GM18508 (cell line): ENCODE data around the gene MPC1.
"Not testable (repeated sequence)": the region's sequence is repeated elsewhere in the genome, so short reads cannot be mapped to it uniquely, and the experiment has no call there.

Experiments used
- ATAC-seq: cut with Tn5 transposase; IDR thresholded peaks from one replicate; pipeline ENCODE4 v1.9.1; 2021; ENCODE audit warnings: moderate number of reproducible peaks; ENCODE audit not compliant: insufficient read depth, unreplicated experiment

The MPC1 gene

DNA sequence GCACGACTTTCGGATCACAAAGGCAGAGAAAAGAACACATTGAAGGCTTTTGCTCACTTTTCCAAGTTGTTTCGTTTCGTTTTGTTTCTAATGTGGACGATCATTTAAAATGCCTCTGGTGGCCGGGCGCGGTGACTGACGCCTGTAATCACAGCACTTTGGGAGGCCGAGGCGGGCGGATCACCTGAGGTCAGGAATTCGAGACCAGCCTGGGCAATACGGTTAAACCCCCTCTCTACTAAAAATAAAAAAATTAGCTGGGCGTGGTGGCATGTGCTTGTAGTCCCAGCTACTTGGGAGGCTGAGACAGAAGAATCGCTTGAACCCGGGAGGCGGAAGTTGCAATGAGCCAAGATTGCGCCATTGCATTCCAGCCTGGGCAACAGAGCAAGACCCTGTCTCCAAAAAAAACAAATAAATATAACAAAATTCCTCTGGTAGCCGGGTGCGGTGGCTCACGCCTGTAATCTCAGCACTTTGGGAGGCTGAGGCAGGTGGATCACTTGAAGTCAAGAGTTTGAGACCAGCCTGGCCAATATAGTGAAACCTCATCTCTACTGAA is 1.1 kb upstream of the MPC1 start:
- peak; percentile 2 for ATAC-seq

DNA sequence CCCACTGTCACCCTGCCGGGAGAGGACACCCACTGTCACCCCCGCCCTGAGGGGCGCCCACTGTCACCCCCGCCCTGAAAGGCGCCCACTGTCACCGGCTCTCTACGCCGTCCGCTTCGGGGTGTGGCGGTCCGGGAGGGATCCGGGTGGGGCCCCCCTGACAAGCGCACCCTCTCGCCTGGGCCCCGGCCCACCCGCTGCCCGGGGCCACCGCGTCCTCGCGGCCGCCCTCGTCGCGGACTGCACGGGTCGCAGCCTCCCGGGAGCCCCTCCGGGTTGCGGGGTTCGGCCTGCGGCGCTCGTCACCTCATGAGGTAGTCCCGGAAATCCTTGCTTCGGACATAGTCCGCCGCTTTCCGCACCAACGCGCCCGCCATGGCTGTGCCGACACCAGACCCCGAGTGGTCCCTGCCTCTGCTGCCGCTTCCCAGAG is 224 bp downstream of the MPC1 start:
- no peak for ATAC-seq

DNA sequence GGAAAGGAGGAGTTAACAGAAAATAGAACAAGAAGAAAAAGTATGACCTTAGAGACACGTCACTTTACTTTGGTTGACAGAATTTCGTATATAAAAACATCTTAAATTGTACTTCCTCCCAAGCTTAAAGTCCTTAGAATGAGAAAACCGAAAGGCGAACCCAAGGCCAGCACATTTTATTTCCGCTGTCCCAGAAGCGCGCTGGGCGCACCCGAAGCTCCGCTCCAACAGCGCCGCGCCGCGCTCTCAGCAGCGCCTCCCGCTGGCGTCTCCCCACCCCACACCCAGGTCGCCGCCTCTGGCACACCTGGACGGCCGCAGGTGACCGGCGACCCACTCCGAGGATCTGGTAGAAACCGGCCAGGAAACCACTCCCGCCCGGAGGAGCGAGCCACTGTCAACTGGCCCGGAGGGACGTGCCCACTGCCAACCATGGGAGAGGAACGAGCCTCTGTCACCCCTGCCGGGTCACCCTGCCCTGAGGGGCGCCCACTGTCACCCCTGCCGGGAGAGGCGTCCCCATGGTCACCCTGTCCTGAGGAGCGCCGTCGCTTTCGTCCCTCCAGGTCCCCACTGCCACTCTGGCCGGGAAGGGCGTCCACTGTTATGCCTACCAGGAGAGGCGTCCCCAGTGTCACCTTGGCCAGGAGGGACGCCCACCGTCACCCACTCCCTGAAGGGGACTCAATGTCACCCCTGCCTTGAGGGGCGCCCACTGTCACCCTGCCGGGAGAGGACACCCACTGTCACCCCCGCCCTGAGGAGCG is 824 bp downstream of the MPC1 start:
- peak; percentile 31 for ATAC-seq

DNA sequence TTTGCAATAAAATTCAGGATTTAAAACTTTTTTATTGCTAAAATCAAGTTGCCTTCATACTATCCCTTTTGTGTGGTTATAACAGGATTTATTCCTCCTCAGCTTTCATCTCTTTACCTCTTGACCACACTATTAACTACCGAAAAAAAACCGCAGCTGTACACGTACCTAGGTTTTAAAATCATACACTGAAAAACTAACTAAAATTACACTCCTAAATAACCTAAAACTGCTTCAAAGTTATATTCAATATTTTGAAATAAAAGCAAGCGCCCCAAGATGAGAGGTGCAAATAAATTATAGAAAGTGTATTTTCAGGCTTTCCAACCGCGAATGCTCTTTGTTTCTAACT is 1.4 kb downstream of the MPC1 start:
- no peak for ATAC-seq

DNA sequence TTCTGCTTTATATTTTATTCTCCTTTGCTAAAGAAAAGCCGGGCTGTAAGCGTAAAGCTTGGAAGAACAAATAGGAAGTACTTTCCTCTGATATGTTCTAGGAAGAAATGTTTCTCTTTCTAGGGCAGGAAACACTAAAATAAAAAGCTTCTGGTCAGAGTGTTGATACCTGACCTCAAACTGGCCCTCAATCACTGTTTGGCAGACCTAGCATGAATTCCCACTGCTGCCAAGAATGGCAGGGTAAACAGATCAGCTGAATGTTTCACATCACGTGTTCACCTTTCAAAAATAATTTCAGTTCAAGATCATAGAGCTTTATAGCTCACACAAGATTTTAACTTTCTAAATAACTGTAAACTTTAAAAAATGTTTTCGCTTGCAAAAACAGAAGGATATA is 2.9 kb downstream of the MPC1 start:
- ATAC-seq, result no peak

DNA sequence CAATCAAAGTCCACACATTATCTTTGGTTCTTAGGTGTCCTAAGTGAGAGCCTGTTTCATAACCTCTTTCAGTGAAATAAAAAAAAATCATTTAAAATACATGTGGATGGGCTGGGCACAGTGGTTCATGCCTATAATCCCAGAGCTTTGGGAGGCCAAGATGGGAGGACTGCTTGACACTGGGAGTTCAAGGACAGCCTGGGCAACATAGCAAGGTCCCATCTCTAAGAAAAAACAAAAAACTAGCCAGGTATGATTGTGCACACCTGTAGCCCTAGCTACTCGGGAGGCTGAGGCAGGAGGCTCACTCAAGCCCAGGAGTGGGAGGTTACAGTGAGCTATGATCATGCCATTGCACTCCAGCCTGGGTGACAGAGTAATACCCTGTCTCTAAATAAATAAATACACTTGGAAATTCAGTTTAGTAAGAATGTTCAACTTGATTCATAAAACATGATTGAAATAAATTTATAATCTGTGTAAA is 3.6 kb downstream of the MPC1 start:
- ATAC-seq, result no peak

DNA sequence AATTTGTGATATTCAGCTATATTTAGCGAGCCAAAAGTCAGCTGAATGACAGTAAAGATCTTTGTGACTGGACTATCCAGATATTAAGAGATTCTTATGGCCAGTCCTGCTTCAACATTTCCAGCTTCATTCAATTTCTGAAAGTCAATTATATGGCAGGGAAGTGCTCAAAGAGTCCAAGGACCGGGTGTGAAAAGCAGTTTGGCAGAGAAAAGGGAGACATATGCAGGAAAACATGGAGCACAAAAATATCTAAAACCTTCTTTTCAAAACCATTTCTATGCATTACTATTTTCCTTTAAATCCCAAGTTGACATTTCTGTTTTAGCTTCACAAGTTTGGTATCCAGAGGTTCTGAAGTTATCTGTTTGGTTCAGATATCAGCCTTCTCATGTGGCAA is 5.0 kb downstream of the MPC1 start:
- ATAC-seq, result no peak

DNA sequence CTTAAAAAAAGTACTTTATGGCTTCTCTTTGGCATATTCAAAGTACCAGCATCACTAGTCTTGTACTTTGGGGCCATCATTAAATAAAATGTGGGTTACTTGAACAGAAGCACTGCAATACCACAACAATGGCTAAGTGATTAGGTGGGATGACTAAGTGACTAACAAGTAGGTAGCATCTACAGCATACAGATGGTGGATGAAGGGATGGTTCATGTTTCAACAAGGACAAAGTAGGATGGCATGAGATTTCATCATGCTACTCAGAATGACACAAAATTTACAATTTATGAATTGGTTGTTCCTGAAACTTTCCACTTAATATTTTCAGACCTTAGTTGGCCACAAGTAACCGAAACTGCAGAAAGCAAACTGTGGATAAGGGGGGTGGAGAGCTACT is 7.7 kb downstream of the MPC1 start:
- no peak for ATAC-seq

DNA sequence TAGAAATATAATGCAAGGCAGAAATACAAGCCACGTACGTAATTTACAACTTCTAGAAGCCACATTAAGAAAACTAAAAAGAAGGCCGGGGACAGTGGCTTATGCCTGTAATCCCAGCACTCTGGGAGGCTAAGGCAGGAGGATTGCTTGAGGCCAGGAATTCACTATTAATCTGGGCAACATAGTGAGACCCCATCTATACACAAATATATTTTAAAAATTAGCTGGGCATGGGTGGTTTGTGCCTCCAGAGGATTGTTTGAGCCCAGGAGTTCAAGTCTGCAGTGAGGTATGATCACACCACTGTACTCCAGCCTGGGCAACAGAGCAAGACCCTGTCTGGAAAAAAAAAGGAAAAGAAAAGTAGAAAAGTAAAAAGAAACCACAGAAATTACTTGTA is 12.3 kb downstream of the MPC1 start:
- no peak for ATAC-seq

DNA sequence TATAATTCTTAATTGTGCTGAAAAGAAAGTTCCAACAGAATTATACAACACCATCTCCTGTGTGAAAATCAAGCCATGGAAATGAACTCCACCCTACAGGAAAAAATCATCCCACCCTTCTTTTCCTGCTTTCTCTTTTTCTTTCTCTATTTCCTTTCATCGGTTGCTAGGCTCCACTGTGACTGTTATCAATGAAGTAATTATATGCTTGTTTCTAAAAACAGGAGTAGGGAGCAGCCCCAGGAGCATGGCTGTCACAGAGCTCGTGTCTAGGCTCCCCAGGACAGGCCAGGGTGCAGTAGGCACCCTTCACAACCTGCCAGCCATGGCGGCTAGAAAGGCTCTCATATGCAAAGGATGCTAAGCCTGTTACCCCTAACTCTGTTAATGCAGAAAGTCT is 13.0 kb downstream of the MPC1 start:
- no peak for ATAC-seq

DNA sequence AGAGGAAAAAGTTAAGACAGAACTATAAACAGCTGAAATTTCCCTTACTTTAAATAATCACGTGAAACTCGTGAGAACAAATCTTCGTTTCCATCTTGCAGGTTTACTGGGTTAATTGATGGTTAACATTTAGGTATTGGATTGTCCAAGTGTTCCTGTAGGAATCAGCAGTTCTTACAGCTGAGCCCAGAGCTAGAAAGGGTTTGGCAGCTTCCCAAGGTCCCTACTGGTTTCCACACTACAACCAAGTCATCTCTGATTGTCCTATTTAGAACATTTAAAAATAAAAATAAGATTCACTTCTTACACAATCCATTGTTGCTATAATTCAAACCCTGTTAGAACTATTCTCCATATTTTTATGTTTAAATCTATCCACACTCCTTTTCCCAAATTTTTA is 15.8 kb downstream of the MPC1 start:
- no peak for ATAC-seq

DNA sequence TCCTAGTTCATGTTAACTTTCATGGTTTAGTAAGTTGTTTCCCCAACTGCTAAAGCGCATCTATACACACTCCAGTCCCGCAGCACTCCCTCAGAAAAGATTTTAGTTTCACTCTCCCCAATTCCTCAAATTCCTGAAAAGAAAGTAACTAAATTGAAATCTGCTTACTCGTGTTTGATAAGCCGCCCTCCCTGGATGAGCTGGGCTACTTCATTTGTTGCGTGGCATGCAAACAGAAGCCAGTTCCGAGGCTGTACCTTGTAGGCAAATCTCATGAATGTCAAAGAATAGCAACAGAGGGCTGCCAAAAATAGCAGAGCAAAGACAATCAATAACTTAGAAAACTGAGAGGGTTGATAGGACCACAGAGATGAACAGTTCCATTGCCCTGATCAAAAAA is 16.9 kb downstream of the MPC1 start:
- ATAC-seq, result no peak

DNA sequence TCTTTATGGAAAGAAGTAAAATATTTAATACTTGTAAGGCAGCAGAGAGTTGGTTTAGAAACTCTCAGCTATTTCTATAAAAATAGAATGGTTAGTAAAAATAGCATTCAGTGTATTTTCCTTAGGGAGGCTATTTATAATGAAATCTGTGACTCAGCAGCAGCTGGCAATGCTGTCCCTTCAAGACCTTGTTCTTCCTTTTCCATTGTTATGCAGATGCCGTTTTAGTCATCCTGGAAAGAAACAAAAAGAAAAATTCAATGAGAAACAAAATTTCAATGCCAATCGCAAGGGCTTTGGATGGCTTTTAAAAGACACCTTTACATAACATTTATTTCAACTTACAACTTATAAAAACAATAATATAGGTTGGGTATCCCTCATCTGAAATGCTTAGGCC is 17.5 kb downstream of the MPC1 start:
- ATAC-seq, result no peak

DNA sequence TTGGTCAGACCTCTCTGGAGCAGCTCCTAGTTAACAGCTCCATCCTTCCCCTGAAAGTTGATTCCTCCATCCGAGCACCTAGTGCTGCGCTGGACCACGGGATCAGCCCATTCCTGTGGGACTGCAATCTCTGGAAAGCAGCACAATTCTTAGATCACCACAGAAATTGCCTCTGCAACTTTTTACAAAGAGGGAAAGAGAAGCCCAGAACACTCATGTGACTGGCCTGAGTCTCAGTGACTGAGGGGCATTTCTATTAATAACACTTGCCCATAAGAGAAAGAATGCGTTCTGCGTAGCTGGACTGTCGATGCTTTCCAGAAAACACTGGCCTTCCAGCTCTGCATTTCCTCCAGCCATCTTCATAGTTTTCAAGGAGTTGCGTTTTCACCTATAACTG is 18.3 kb downstream of the MPC1 start:
- no peak for ATAC-seq

DNA sequence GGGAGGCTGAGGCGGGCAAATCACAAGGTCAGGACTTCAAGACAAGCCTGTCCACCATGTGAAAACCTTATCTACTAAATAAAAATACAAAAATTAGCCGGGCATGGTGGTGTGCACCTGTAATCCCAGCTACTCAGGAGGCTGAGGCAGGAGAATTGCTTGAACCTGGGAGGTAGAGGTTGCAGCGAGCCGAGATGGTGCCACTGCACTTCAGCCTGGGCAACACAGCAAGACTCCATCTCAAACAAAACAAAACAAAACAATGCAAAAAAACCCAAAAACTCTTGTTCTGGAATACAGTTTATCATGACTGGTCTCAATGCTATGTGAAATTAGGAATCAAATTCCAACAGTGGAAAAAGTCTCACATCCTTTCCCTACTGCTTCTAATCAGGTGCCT is 20.3 kb downstream of the MPC1 start:
- ATAC-seq, result not testable (repeated sequence)

DNA sequence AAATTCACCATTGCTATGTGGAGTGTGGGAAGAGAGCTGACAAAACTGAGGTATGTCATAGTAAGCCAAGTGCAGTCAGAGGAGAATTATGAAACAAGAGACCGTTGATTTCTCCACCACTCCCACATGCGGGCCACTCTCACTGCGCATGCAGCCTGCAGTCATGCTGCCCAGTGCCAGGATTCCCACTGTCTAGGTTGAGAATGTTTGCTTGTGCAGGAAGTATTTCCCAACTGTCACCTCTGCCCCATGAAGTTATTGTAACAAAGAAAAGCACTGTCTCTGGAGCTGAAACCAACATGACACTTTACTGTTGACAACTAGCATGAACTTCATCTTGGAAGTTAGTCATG is 21.7 kb downstream of the MPC1 start:
- no peak for ATAC-seq

DNA sequence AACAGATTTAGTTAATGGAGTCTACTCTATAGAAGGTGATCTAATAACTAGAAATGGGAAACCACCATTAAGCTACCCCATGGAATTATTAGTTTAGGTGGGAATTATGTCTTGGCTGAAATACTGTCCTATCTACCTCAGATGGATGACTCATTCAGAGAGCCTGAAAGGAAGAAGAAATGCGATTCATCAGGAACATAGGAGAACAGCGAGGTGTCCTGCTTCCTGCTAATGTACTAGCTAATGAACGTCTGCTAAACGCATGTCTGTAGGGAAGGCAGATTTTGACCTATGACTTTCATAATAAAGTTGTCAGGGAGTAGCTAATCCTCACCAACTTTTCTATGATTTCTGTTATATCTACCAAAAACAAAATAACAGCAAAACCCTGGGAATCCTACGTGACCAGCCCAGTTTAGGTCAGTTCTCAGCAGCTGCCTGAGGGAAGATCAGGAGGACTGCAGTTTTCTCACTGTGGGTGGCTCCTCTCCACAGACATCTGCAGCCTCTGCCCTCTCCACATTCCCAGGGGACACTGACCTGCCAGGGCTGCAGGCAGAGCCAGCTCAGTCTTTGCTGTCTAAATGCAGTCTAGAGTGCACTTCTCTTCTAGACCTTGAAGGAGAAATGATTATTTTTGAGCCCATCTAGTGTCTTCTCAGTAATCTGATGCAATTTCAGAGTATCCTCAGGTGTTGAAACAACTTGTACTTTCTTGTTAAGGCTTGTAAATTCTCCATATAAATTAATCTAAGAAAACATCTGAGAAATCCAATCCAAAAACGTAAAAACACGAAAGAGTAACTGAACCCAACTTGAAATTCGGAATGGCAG is 22.3 kb downstream of the MPC1 start:
- ATAC-seq, result no peak

DNA sequence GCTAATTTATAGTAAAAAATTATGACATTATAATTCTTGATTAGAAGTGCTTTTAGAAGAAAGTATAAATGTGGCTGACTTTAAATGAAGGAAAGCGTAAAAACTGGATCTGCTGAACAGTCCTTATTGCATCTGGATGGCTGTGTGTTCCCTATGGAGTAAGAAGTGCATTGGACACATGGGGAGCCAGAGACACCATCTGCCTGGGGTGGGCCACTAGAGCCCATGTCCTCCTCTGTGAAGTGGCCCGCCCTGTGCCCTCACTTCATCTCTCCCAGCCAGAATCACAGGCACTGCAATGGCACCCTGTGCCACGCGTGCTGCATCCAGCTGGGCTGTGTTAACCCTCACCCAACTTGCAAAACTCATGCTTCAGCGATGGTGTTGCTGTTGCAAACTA is 27.2 kb downstream of the MPC1 start:
- ATAC-seq, result no peak

DNA sequence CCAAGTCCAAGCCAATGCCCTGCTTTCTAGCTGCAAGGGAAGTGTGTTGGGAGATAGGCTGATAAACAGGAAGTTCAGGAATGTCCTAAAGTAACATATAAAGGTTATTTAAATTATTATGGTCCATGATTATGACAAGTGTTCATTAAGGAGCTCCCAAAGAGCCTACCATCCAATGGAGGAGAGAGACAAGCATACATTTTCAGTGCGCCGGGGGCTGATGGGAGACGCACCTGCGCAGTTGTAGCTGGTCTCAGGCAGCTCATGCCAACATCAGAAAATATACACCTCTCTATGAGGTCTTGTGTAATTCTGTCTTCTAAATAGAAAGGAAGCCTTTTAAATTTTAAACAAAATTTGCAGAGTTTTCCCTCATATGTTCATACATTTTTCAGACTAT is 27.8 kb downstream of the MPC1 start:
- ATAC-seq, result no peak

DNA sequence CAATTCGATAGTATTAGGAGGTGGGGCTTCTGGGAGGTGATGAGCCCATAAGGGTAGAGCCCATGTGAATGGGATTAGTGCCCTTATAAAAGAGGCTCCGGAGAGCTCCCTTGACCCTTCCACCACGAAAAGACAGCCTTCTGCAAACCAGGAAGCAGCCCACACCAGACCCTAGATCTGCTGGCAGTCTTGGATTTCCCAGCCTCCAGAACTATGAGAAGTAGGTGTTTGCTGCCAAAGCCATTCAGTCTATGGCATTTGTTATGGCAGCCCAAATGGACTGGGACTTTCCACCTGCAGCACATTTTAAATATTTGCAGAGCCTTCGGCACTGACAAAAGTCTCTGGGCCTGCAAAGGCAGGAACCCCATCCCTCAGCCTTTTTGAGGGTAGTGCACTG is 28.6 kb downstream of the MPC1 start:
- no peak for ATAC-seq

DNA sequence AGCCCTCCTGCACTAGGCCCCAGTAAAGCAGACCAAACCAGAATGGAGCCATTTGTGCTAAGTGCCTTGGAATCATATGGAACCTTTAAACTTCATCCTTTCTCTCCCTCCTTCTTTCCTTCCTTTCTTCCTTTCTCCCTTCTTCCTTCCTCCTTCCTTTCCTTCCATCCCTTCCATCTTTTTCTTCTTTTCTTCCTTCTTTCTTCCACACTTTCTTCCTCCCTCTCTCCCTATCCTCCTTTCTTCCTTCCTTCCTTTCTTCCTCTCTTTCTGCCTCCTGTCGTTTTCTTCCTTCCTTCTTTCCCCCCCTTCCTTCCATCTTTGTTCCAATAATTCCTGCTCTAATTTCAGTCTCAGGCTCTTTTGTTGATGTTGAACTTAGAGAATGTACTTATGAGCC is 29.2 kb downstream of the MPC1 start:
- ATAC-seq, result no peak

DNA sequence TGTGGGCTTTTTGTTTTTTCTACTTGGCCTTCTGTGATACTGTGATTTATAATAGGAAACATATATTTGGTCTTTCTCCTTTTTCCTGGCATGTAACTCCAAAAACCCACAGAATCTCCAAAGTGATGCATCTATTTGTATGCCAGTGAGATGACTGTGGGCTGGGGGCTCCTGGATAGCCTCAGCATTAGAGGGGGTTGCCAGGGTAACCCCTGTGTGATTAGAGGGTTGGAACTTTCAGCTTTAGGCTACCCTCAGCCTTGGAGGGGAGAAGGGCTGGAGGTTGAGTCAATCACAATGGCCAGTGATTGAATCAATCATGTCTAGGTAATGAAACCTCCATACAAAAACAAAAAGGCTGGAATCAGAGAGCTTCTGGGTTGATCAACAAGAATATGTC is 29.8 kb downstream of the MPC1 start:
- ATAC-seq, result no peak
